Muscle of leg (tissue), 11 donors: ENCODE results near the gene PLBD2. TPM values are rescaled to one million over a fixed set of nuclear protein-coding genes. Genes with fewer than 3 reads are reported as not detected.

ENCODE experiments used
- DNase-seq: peaks from one replicate; pipeline ENCODE4 v3.0.0; 2013
- H3K27ac ChIP-seq: one replicate; pipeline ENCODE4 v1.5.1; 2013; ENCODE audit warnings: mild to moderate bottlenecking, low read length, control low read depth
- H3K27me3 ChIP-seq: one replicate; pipeline ENCODE4 v1.6.1; 2013; ENCODE audit warnings: low read length; ENCODE audit not compliant: control insufficient read depth, insufficient read depth
- H3K36me3 ChIP-seq: one replicate; pipeline ENCODE4 v1.6.1; 2013; ENCODE audit warnings: low read length; ENCODE audit not compliant: control insufficient read depth, insufficient read depth
- H3K4me1 ChIP-seq: one replicate; pipeline ENCODE4 v1.6.1; 2013; ENCODE audit warnings: low read length; ENCODE audit not compliant: control insufficient read depth, insufficient read depth
- H3K4me3 ChIP-seq: one replicate; pipeline ENCODE4 v1.5.1; 2013; ENCODE audit warnings: low read length, control low read depth
- H3K9me3 ChIP-seq: replicated peaks from 2 replicates; pipeline ENCODE4 v1.6.1; 2013; ENCODE audit warnings: low read depth, low read length; ENCODE audit not compliant: control insufficient read depth
- WGBS: methylation state at CpG from one replicate; pipeline ENCODE4 v1.1.5; 2013; ENCODE audit warnings: missing lambda C conversion rate; ENCODE audit not compliant: insufficient coverage; 5-methylcytosine and 5-hydroxymethylcytosine counted together
- polyA plus RNA-seq, 8 donors: library from polyadenylated mRNA; unstranded; fragments of 120-200 nt; gene quantifications; one replicate each; pipeline versions ENCODE4 v1.2.1 to v1.2.3, GENCODE V29; 2013; ENCODE audit warnings: inconsistent platforms in 1 of 8, low replicate concordance in 1 of 8; ENCODE audit not compliant: insufficient read length in 8 of 8, insufficient read depth in 1 of 8
- total RNA-seq: library from RNA; stranded (reverse); fragments of 120-200 nt; gene quantifications from one replicate; pipeline ENCODE4 v1.2.4, GENCODE V29; 2013

Gene PLBD2
- total and polyA plus RNA-seq, 9 donors, result 5.4 to 15.4 (median 13.8) TPM

DNA sequence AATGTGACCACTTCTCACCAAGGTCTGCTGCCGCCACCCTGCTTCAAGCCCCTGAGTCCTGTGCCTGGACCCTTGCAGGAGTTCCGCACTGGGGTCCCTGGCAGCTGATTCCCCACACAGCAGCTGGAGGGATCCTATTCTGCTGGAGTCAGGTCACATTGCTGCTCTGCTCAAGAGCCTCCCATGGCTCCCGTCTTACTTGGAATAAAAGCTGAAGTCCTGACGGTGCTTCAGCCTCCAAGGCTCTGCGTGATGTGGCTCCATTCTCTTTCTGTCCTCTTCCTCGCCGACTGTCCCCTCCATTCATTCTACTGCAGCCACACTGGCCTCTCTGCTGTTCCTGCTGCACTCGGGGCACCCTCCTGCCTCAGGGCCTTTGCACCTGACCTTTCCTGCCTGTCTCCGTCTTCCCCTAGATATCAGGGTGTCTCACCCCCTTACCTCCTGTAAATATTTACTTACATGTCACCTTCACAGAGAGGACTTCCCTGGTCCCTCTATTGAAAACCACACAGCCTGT, 56.2 kb downstream of the PLBD2 start:
- Histone ChIP-seq H3K4me3 (no peak overlapping the region), H3K9me3 (no peaks in the 10 kb centered on the region), H3K36me3 (no peaks in the 10 kb centered on the region), H3K27ac (no peak overlapping the region), H3K27me3 (peaks cover 3% of the 10 kb centered on the region), H3K4me1 (no peaks in the 10 kb centered on the region)
- no peak for DNase-seq
- 79% methylated on average over 8 of the region's 9 CpGs for WGBS

DNA sequence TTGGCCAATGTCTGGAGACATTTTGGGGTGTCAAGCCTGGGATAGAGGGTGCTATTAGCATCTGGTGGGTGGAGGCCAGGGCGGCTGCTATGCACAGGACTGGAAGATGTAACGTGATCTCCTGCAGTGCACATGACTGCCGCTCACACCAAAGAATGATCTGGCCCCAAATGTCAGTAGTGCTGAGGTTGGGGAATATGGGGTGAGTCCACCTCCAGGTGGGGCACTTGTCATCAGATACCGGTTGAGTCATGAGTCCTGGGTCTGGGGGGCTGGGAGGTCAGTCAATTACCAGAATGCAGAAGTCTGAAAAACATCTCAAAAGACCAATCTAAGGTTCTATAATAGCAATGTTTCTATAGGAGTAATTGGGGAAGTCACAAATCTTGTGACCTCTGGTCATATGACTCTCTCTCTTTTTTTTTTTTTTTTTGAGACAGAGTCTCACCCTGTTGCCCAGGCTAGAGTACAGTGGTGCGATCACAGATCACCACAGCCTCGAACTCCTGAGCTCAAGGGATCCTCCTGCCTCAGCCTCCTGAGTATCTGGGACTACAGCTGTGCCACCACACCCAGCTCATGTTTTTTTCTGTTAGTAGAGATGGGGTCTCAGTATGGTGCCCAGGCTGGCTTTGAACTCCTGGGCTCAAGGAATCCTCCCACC, 57.8 kb downstream of the PLBD2 start:
- 10% methylated on average over 2 of the region's 6 CpGs for WGBS
- peak overlapping the region; percentile 15 for H3K27ac ChIP-seq
- H3K4me3 ChIP-seq, result no peak overlapping the region
- DNase-seq, result peak; percentile 30
- no peaks in the 10 kb centered on the region for H3K9me3 ChIP-seq
- no peaks in the 10 kb centered on the region for H3K4me1 ChIP-seq
- H3K27me3 ChIP-seq, result peaks cover 3% of the 10 kb centered on the region
- H3K36me3 ChIP-seq, result no peaks in the 10 kb centered on the region

DNA sequence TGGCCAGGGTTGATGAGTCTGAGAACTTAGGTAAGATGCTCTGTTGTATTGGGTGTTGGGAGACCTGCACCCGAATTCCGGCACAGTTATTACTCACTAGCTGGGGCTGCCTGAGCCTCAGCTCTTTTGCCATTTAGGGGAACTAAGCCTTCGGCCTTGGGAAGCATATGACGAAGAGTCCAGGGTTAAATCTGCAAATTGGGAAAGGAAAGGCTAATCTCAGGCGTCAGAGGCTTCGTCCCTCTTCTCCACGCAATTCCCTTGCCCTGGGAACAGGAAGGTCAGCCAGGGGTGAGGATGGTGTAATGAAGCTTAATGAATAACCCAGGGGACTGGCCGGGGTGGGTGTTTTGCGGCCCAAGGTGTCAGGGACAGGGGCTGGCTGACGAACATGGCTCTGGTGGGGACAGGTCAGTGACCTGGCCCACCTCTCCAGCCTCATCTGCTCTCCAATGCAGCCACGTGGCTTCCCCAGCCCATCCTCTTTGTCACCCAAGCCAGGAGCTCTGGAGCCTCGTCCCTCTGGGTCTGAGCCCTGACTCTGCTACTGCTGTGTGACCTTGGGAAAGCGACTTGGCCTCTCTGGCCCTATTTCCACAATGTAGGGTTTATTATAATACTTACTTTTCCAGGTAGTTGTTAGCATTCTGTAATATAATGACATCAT, 60.0 kb downstream of the PLBD2 start:
- H3K4me1 ChIP-seq, result peaks cover 11% of the 10 kb centered on the region
- DNase-seq, result peak; percentile 15
- peaks cover 3% of the 10 kb centered on the region for H3K27me3 ChIP-seq
- WGBS, result 17% methylated on average over 8 of the region's 13 CpGs
- H3K9me3 ChIP-seq, result no peaks in the 10 kb centered on the region
- no peak overlapping the region for H3K27ac ChIP-seq
- H3K36me3 ChIP-seq, result no peaks in the 10 kb centered on the region
- no peak overlapping the region for H3K4me3 ChIP-seq

DNA sequence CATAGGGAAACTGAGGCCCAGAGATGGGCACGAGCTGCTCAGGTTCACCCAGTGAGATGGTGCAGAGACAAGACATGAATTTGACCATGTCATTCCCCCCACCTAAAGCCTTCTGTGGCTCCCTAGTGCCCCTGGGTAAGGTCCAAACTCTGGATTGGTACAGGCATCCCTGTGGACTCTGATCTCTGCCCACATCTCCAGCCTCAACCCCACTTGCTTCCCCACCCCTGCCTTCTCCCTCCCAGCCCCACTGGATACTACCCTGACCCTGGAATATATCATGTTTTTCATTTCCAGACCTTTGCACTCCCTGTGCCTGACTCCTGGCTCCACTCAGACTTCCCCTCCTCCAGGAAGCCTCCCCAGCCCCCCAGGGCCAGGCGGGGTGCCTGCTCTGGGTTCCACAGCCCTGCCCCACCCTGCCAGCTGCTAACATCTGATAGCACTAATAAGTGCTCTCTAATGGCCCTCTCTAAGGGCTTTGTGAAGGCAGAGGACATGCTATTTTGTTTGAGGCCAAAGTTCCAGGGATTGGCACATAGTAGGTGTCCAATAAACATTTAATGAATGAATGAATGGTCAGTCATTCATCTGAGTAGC, 62.7 kb downstream of the PLBD2 start:
- no peak overlapping the region for H3K4me3 ChIP-seq
- no peak overlapping the region for H3K27ac ChIP-seq
- H3K4me1 ChIP-seq, result peaks cover 11% of the 10 kb centered on the region
- peaks cover 3% of the 10 kb centered on the region for H3K27me3 ChIP-seq
- WGBS, result no CpG with 5 or more reads among the region's 2 CpGs
- no peaks in the 10 kb centered on the region for H3K9me3 ChIP-seq
- no peak for DNase-seq
- no peaks in the 10 kb centered on the region for H3K36me3 ChIP-seq

DNA sequence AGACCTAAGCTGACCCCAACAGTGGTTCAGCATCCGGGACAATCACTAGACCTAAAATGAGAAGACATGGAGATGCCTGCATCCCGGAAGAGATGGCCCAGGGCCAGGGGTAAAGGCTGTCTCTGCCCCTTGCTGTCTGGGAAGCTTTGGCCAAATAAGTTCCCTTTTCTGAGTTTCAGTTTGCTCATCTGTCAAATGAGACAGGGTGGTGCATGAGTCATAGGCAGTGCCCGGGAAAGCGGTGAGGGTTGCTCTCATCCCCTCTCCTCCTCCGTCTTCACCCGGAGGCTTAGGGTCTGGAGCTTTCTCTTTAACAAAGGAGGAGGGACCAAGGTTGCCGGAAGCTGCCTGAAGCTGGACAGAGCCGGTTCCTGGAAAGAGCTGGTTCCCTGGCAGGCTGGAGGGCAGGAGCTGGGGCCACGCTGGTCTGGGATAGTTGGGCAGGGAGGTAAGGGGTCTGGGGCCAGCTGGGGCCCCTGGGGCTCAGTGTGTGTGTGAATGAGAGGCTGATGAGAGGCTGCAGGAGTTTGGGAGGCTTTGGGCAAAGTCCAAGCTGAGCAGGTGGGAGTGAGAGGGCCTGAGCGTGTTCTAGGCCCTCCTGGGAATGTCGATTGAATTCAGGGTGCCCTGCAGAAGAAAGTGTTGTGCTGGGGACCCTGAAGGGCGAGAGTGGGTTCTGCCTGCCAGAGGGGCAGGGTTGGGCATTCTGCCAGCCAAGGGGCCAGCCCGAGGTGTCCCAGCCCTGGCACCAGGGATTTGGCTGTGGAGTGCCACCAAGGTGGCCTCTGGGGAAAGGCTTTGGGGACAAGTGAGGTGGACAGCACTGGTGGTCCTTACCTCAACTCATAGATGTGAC, 63.9 kb downstream of the PLBD2 start, which contains the start of gene SDSL:
Gene SDSL, plus strand, starts transcription at position 351 of the 856 bp plus-strand sequence. CDS start 5,603 bp downstream, outside the sequence.
- peak within 1 kb of the TSS; percentile 50 for H3K4me3 ChIP-seq
- WGBS, result 19% methylated on average over 8 of the region's 13 CpGs
- H3K27me3 ChIP-seq, result peaks cover 5% of the 10 kb centered on the region
- DNase-seq, result peak; percentile 79
- H3K27ac ChIP-seq, result peak within 1 kb of the TSS; percentile 37
- no peaks in the 10 kb centered on the region for H3K9me3 ChIP-seq
- peaks cover 11% of the 10 kb centered on the region for H3K4me1 ChIP-seq
- H3K36me3 ChIP-seq, result no peaks in the 10 kb centered on the region

DNA sequence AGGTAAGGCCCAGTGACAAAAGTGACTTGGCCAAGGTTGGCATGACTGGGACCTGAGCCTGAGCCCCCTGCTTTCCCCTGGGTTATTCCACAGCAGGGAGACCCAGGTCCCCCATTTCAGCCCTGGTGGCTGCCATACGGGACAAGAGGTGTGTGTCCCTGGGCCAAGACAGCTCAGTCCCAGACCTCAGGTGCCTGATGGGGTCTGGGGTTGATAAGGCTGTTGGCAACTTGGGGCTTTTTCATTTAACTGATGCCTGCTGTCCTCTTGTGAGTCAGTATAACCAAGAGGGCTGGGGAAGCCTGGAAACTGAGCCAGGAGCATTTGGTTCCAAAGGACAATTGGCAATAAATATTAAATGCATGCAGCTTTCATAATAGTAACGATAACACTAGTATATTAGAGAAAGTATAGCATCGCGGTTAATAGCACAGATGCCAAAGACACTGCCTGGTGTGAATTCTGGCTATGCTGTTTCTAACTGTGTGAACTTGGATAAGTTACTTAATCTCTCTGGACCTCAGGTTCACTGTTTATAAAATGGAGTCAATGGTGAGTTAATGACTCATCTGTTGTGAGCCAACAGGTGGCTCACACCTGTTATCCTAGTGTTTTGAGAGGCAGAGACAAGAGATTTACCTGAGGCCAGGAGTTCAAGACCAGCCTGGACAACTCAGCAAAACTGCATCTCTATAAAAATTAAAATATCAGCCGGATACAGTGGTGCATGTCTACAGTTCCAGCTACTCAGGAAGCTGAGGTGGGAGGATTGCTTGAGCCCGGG, 64.7 kb downstream of the PLBD2 start:
- peaks cover 11% of the 10 kb centered on the region for H3K4me1 ChIP-seq
- H3K36me3 ChIP-seq, result no peaks in the 10 kb centered on the region
- no peaks in the 10 kb centered on the region for H3K9me3 ChIP-seq
- peak overlapping the region; percentile 37 for H3K27ac ChIP-seq
- WGBS, result 80% methylated on average over 1 of the region's 6 CpGs
- peaks cover 8% of the 10 kb centered on the region for H3K27me3 ChIP-seq
- no peak for DNase-seq
- H3K4me3 ChIP-seq, result peak overlapping the region; percentile 50

DNA sequence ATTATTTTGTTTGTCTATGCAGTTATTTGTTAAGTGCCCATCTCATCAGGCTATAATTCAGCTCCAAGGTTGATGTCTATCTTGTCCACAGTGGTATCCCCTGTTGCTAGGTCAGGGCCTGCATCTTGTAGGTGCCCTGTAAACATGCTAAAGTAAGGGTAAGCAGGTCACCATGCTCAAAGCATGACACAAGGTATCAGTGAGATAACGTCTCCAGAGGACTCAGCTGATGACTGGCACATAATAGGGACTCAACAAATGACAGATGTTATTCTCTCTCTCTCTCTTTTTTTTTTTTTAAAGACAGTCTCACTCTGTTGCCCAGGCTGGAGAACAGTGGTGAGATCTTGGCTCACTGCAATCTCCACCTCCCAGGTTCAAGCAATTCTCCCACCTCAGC, 66.1 kb downstream of the PLBD2 start:
- Histone ChIP-seq H3K9me3 (no peaks in the 10 kb centered on the region), H3K4me3 (no peak overlapping the region), H3K27me3 (peaks cover 9% of the 10 kb centered on the region), H3K36me3 (no peaks in the 10 kb centered on the region), H3K4me1 (peaks cover 11% of the 10 kb centered on the region), H3K27ac (no peak overlapping the region)
- DNase-seq, result no peak
- WGBS, result 80% methylated on average over 1 of the region's 1 CpG

DNA sequence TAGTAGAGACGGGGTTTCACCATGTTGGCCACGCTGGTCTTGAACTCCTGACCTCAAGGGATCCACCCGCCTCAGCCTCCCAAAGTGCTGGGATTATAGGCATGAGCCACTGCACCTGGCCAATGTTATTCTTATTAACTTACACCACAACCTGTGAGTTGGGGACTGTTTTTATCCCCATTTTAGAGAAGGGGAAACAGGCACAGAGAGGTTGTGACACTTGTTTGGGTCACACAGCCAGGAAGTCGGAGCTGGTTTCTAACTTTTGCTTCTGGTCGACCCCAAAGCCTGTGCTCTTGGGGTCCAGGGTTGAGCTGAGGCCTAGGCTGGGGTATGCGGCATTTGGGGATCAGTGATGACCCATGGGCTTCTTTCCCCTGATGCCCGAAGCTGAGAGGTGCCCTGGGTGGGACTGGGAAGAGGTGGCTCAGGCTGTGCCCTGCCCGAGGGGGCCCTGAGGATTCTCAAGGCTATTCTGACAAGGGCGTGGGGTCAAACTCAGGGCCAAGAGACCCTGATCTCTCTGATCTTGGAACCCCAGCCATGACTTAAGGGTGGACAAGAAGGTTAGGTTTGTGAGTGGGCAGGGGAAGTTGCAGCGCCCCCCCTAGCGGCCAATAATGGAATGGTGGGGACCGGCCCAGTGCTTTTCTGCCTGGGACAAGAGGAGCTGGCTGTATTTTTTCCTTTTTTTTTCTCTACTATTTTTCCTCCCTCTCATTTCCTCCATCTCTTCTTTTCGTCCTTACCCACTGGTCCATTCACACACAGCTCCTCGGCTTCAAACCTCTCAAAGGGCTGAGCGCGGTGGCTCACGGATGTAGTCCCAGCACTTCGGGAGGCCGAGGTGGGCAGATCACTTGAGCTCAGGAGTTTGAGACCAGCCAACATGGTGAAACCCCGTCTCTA, 66.8 kb downstream of the PLBD2 start:
- Histone ChIP-seq H3K27ac (no peak overlapping the region), H3K4me1 (peaks cover 11% of the 10 kb centered on the region), H3K9me3 (no peaks in the 10 kb centered on the region), H3K36me3 (no peaks in the 10 kb centered on the region), H3K27me3 (peaks cover 9% of the 10 kb centered on the region), H3K4me3 (no peak overlapping the region)
- whole genome bisulfite sequencing, result 63% methylated on average over 8 of the region's 20 CpGs
- peak; percentile 25 for DNase-seq
